HepG2 (cell line): ENCODE measurements around the gene NPVF. TPM values are rescaled to one million over a fixed set of nuclear protein-coding genes. Genes with fewer than 3 reads are reported as not detected.

ENCODE experiments used
- CBX5 ChIP-seq: sonication (generic); formaldehyde crosslinking; IDR thresholded peaks from 2 replicates; pipeline ENCODE4 v1.4.0; 2020; ENCODE audit warnings: missing genetic modification reagents, borderline replicate concordance
- CCDC6 ChIP-seq: sonication (generic); formaldehyde crosslinking; IDR thresholded peaks from 2 replicates; pipeline ENCODE4 v1.8.1; 2022; ENCODE audit warnings: mild to moderate bottlenecking, missing genetic modification reagents, moderate library complexity
- CEBPG ChIP-seq: IDR thresholded peaks from 2 replicates; pipeline ENCODE4 v1.6.1; 2016
- ELF3 ChIP-seq: IDR thresholded peaks from 2 replicates; pipeline ENCODE4 v1.6.1; 2016; ENCODE audit warnings: missing genetic modification reagents, missing compliant biosample characterization
- EP300 ChIP-seq, 3 experiments: sonication (generic) in 1 of 3; formaldehyde crosslinking in 1 of 3; IDR thresholded peaks; 2 replicates each; pipeline versions ENCODE4 v1.5.1 to v1.6.1; 2011 to 2020; ENCODE audit warnings: low read depth in 2 of 3, low read length in 2 of 3, borderline replicate concordance in 1 of 3, improper control_type of control experiment in 1 of 3, mild to moderate bottlenecking in 1 of 3, missing genetic modification reagents in 1 of 3, moderate library complexity in 1 of 3
- ETV5 ChIP-seq: IDR thresholded peaks from 2 replicates; pipeline ENCODE4 v1.6.1; 2018; ENCODE audit warnings: missing biosample characterization, missing genetic modification reagents, inconsistent platforms, borderline replicate concordance
- HNF4G ChIP-seq, 2 experiments: sonication (generic) in 1 of 2; formaldehyde crosslinking in 1 of 2; IDR thresholded peaks; 2 replicates each; pipeline versions ENCODE4 v1.4.0 to v1.6.1; 2011 to 2020; ENCODE audit warnings: borderline replicate concordance in 2 of 2, low read depth in 2 of 2, mild to moderate bottlenecking in 2 of 2, low read length in 1 of 2, missing genetic modification reagents in 1 of 2, moderate library complexity in 1 of 2
- HOXA7 ChIP-seq: sonication (generic); formaldehyde crosslinking; IDR thresholded peaks from 2 replicates; pipeline ENCODE4 v1.8.1; 2022; ENCODE audit warnings: mild to moderate bottlenecking, missing genetic modification reagents, moderate library complexity
- ISL2 ChIP-seq: sonication (generic); formaldehyde crosslinking; IDR thresholded peaks from 2 replicates; pipeline ENCODE4 v1.5.0; 2020; ENCODE audit warnings: missing genetic modification reagents
- MTF2 ChIP-seq: sonication (generic); formaldehyde crosslinking; IDR thresholded peaks from 2 replicates; pipeline ENCODE4 v1.5.0; 2020; ENCODE audit warnings: missing genetic modification reagents, borderline replicate concordance
- NAIF1 ChIP-seq: sonication (generic); formaldehyde crosslinking; IDR thresholded peaks from 2 replicates; pipeline ENCODE4 v1.5.0; 2020; ENCODE audit warnings: mild to moderate bottlenecking, missing genetic modification reagents, borderline replicate concordance
- SALL1 ChIP-seq: sonication (generic); formaldehyde crosslinking; IDR thresholded peaks from 2 replicates; pipeline ENCODE4 v1.8.0; 2022; ENCODE audit warnings: mild to moderate bottlenecking, missing genetic modification reagents
- YEATS4 ChIP-seq: sonication (generic); formaldehyde crosslinking; IDR thresholded peaks from 2 replicates; pipeline ENCODE4 v1.4.0; 2020; ENCODE audit warnings: missing genetic modification reagents, borderline replicate concordance
- ZNF792 ChIP-seq: IDR thresholded peaks from 2 replicates; pipeline ENCODE4 v1.6.1; 2016
- polyA plus RNA-seq, 8 experiments: library from polyadenylated mRNA; depleted of rRNA in 3 of 8; stranded (reverse) in 7 of 8; unstranded in 1 of 8; fragments of >200 nt; fragmentation: Illumina TruSeq in 4 of 8; extraction: Trizol in 4 of 8; gene quantifications; 2 replicates each; pipeline versions ENCODE4 v1.2.1 to v1.2.3, GENCODE V29; 2011 to 2016; ENCODE audit warnings: low read depth in 4 of 8, missing spikeins in 1 of 8, mixed read lengths in 1 of 8; ENCODE audit not compliant: insufficient read depth in 1 of 8
- total RNA-seq, 5 experiments: library from RNA; depleted of rRNA; stranded (reverse); fragments of >200 nt; fragmentation: Illumina TruSeq; extraction: Trizol; gene quantifications; 2 replicates each; pipeline ENCODE4 v1.2.3, GENCODE V29; 2016; ENCODE audit warnings: low read depth in 1 of 5
- TF ChIP-seq, protein P1 (sequence below): sonication (generic); formaldehyde crosslinking; IDR thresholded peaks from 2 replicates; pipeline ENCODE4 v1.5.1; 2020; ENCODE audit warnings: missing genetic modification reagents, mild to moderate bottlenecking, borderline replicate concordance
- TF ChIP-seq, protein P2 (sequence below): sonication (generic); formaldehyde crosslinking; conservative IDR thresholded peaks from 2 replicates; pipeline ENCODE4 v1.8.0; 2022; ENCODE audit warnings: mild to moderate bottlenecking, moderate library complexity, missing genetic modification reagents
- TF ChIP-seq, protein P3 (sequence below): sonication (generic); formaldehyde crosslinking; conservative IDR thresholded peaks from 2 replicates; pipeline ENCODE4 v1.8.0; 2022; ENCODE audit warnings: low read depth, missing genetic modification reagents
- TF ChIP-seq, protein P4 (sequence below): sonication (generic); formaldehyde crosslinking; IDR thresholded peaks from 2 replicates; pipeline ENCODE4 v1.9.0; 2021; ENCODE audit warnings: missing genetic modification reagents, borderline replicate concordance
- TF ChIP-seq, protein P5 (sequence below): IDR thresholded peaks from 2 replicates; pipeline ENCODE4 v1.6.1; 2018; ENCODE audit warnings: missing genetic modification reagents

The NPVF gene
- total and polyA plus RNA-seq, 2 of the 13 experiments (the other 11 are each of a cell fraction or from before 2014, with no cell fraction given), result not detected

DNA sequence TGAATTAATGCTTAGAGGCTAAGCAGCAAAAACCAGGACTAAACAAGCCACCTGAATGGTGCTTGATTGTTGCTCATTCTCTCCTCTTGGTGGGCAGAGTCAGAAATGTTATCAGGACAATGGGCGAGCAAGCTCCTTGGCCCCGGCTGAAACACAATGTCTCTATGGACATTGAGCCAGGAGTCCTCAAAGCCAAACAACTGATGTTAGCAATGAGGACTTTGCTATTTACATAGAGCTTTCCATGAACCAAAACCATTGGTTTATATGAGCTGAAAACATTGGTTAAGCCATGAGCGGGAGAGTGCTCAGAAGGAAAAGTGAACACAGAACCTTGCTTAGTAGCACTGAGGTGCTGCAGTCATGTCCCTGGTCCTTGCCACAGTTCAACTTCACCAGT, 21.5 kb upstream of the NPVF start (continued):
- TF ChIP-seq HOXA7 (CRISPR knock-in tag) (no peak), ELF3 (CRISPR knock-in tag) (no peak), CEBPG (CRISPR knock-in tag) (peak; percentile 44; the same call in 1 of the 2 replicates), ISL2 (CRISPR knock-in tag) (no peak), ETV5 (no peak), CCDC6 (CRISPR knock-in tag) (no peak), SALL1 (CRISPR knock-in tag) (peak; percentile 25; the same call in 1 of the 2 replicates), NAIF1 (CRISPR knock-in tag) (no peak), ZNF792 (CRISPR knock-in tag) (no peak), CBX5 (CRISPR knock-in tag) (no peak), MTF2 (CRISPR knock-in tag) (no peak), EP300 (IDR thresholded peaks at IDR 0.05; ENCODE audit: low read depth in 2 of 2, low read length in 2 of 2) (peak in 1 of 2 experiments; percentile 46; a peak in 1 of 4 replicates), EP300 (CRISPR knock-in tag; IDR thresholded peaks at IDR 0.05; ENCODE audit: borderline replicate concordance) (no peak), YEATS4 (CRISPR knock-in tag) (no peak), HNF4G (IDR thresholded peaks at IDR 0.05; ENCODE audit: borderline replicate concordance, low read depth, low read length) (peak; percentile 78), HNF4G (CRISPR knock-in tag; IDR thresholded peaks at IDR 0.05; ENCODE audit: borderline replicate concordance, low read depth) (no peak)
- TF ChIP-seq, protein P1, sequence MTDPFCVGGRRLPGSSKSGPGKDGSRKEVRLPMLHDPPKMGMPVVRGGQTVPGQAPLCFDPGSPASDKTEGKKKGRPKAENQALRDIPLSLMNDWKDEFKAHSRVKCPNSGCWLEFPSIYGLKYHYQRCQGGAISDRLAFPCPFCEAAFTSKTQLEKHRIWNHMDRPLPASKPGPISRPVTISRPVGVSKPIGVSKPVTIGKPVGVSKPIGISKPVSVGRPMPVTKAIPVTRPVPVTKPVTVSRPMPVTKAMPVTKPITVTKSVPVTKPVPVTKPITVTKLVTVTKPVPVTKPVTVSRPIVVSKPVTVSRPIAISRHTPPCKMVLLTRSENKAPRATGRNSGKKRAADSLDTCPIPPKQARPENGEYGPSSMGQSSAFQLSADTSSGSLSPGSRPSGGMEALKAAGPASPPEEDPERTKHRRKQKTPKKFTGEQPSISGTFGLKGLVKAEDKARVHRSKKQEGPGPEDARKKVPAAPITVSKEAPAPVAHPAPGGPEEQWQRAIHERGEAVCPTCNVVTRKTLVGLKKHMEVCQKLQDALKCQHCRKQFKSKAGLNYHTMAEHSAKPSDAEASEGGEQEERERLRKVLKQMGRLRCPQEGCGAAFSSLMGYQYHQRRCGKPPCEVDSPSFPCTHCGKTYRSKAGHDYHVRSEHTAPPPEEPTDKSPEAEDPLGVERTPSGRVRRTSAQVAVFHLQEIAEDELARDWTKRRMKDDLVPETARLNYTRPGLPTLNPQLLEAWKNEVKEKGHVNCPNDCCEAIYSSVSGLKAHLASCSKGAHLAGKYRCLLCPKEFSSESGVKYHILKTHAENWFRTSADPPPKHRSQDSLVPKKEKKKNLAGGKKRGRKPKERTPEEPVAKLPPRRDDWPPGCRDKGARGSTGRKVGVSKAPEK (CRISPR knock-in tag), result no peak
- TF ChIP-seq, protein P2, sequence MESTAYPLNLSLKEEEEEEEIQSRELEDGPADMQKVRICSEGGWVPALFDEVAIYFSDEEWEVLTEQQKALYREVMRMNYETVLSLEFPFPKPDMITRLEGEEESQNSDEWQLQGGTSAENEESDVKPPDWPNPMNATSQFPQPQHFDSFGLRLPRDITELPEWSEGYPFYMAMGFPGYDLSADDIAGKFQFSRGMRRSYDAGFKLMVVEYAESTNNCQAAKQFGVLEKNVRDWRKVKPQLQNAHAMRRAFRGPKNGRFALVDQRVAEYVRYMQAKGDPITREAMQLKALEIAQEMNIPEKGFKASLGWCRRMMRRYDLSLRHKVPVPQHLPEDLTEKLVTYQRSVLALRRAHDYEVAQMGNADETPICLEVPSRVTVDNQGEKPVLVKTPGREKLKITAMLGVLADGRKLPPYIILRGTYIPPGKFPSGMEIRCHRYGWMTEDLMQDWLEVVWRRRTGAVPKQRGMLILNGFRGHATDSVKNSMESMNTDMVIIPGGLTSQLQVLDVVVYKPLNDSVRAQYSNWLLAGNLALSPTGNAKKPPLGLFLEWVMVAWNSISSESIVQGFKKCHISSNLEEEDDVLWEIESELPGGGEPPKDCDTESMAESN (CRISPR knock-in tag), result no peak
- TF ChIP-seq, protein P3, sequence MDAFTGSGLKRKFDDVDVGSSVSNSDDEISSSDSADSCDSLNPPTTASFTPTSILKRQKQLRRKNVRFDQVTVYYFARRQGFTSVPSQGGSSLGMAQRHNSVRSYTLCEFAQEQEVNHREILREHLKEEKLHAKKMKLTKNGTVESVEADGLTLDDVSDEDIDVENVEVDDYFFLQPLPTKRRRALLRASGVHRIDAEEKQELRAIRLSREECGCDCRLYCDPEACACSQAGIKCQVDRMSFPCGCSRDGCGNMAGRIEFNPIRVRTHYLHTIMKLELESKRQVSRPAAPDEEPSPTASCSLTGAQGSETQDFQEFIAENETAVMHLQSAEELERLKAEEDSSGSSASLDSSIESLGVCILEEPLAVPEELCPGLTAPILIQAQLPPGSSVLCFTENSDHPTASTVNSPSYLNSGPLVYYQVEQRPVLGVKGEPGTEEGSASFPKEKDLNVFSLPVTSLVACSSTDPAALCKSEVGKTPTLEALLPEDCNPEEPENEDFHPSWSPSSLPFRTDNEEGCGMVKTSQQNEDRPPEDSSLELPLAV (CRISPR knock-in tag), result no peak
- TF ChIP-seq, protein P4, sequence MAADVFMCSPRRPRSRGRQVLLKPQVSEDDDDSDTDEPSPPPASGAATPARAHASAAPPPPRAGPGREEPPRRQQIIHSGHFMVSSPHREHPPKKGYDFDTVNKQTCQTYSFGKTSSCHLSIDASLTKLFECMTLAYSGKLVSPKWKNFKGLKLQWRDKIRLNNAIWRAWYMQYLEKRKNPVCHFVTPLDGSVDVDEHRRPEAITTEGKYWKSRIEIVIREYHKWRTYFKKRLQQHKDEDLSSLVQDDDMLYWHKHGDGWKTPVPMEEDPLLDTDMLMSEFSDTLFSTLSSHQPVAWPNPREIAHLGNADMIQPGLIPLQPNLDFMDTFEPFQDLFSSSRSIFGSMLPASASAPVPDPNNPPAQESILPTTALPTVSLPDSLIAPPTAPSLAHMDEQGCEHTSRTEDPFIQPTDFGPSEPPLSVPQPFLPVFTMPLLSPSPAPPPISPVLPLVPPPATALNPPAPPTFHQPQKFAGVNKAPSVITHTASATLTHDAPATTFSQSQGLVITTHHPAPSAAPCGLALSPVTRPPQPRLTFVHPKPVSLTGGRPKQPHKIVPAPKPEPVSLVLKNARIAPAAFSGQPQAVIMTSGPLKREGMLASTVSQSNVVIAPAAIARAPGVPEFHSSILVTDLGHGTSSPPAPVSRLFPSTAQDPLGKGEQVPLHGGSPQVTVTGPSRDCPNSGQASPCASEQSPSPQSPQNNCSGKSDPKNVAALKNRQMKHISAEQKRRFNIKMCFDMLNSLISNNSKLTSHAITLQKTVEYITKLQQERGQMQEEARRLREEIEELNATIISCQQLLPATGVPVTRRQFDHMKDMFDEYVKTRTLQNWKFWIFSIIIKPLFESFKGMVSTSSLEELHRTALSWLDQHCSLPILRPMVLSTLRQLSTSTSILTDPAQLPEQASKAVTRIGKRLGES, result no peak
- TF ChIP-seq, protein P5, sequence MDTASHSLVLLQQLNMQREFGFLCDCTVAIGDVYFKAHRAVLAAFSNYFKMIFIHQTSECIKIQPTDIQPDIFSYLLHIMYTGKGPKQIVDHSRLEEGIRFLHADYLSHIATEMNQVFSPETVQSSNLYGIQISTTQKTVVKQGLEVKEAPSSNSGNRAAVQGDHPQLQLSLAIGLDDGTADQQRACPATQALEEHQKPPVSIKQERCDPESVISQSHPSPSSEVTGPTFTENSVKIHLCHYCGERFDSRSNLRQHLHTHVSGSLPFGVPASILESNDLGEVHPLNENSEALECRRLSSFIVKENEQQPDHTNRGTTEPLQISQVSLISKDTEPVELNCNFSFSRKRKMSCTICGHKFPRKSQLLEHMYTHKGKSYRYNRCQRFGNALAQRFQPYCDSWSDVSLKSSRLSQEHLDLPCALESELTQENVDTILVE, result no peak
